IPS DF 4.7 (cell line): Measurements from ENCODE around the gene SZRD1.

ENCODE experiments used
- DNase-seq: peaks from one replicate; pipeline ENCODE4 v3.0.0-alpha.2; 2013; ENCODE audit warnings: low spot score; ENCODE audit errors: extremely low read depth

The SZRD1 gene

DNA sequence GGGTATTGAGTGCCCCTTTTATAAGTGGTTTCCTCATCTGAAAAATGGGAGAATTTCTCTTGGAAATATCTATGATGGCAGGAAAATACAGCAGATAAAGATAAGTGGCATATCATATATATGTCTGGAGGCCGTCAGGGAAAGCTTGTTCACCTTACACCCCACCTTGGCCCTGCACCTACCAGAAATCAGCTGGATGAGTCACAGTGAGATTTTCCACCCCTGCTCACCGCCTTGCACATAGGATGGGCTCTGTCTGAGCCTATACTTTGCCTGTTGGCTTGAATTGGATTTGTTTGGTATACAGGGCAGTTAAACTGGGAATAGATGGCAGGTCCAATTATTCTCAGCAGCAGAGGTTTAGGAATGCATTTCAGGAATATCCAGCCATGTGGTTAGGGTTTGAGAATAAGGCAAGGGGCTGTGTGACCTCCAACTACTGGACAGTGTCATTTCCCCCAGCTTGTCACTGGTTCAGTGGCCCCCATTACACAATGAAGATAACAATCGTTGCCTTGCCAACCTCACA is 70.0 kb downstream of the SZRD1 start, which contains the start of gene SPATA21:
TSS of gene SPATA21 (minus strand) at position 479 of the 529 bp plus-strand sequence. CDS start 6,053 bp downstream, outside the sequence.
- no peak for DNase-seq

GRCh38 chr1:16438516-16438915 is 71.5 kb downstream of the SZRD1 start:
- no peak for DNase-seq

DNA sequence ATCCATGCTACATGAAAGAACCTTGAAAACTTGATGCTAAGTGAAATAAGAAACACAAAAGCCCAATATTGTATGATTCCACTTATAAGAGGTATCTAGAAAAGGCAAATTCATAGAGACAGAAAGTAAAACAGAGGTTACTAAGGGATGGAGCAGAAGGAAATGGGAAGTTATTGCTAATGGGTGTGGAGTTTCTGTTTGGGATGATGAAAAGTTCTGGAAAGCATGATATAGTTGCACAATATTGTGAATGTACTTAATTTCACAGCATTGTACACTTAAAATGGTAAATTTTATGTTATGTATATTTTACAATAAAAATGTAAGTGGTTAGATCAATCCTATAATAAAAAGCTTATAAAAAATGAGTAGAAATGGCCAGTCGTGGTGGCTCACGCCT is 71.9 kb downstream of the SZRD1 start:
- no peak for DNase-seq

DNA sequence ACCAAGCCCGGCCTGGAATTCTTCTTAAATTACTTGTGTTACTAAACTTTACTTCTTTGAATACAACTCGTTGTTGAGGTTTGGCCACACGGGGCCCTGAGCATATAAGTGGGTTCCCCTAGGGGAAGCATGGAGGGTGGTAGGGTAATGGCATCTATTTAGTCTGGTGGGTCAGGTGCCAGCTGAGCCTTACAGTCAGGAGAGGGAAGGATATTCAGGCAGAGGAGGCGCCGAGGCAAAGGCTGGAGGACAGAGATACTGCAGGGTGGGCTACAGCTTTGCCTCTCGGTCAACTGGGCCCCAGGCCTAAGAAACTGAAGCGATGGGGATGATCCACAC is 73.1 kb downstream of the SZRD1 start:
- DNase-seq: peak; percentile 9

GRCh38 chr1:16440470-16441281 is 73.6 kb downstream of the SZRD1 start, which contains the start of gene NECAP2:
Gene NECAP2, plus strand, starts transcription at chr1:16440724. Its CDS starts 38 bp downstream, at chr1:16440762.
- DNase-seq: peak; percentile 82

GRCh38 chr1:16441282-16441665 is 74.2 kb downstream of the SZRD1 start:
- DNase-seq: no peak

DNA sequence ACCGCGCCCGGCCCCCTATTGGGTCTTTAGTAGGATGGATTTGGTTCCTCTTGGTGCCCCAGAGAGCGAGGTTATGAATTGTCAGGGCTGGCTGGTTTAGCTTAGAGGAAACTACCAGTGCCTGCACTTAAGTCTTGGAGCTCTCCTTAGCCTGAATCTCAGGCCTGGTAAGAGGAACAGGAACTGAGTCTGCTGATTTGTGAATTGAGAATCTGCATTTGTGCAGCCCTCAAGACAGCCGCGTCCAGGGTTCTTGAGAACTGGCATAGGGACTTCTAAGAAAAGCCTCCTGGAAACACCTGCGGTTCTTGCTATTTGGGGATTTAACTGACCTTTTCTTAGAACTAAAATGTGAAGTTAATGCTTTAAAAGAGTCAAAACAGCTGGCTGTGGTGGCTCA is 75.2 kb downstream of the SZRD1 start:
- no peak for DNase-seq

DNA sequence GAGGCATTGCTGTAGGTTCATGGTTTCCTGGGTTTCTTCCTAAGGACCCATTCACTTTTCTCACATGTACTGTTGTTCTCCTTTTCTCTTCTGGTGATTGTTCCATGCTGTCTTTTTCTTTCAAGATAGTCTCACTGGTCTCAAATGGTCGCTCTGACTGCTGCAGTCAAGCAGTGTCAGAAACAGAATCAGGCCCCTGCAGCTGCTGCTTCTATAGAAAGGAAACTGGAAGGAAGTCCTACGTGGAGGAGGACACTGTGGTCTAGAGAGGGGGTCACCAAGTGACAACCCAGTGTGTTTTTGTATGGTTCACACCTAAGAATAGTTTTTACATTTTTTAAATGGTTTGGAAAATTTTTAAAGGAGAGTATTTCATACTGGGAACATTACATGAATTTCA is 75.9 kb downstream of the SZRD1 start:
- no peak for DNase-seq

GRCh38 chr1:16443975-16444770 is 77.1 kb downstream of the SZRD1 start:
- DNase-seq: no peak

- no peak for DNase-seq
These were observed 78.0 kb downstream of the SZRD1 start for GRCh38 chr1:16445052-16445451.

- no peak for DNase-seq
These were observed 79.1 kb downstream of the SZRD1 start for GRCh38 chr1:16446116-16446515.

GRCh38 chr1:16447641-16448040 is 80.6 kb downstream of the SZRD1 start:
- DNase-seq: no peak
